Lung (tissue), 12 donors: Measurements from ENCODE around the gene SIN3B. TPM values are rescaled to one million over a fixed set of nuclear protein-coding genes. Genes with fewer than 3 reads are reported as not detected.

Experiments used
- ATAC-seq: fragments of 200-7000 bp; cut with Tn5 transposase; one replicate; pipeline ENCODE4 v1.9.1; 2020; ENCODE audit warnings: moderate number of reproducible peaks; ENCODE audit not compliant: insufficient read depth, low FRiP score
- DNase-seq, 3 donors: peaks; one replicate each; pipeline ENCODE4 v3.0.0-alpha.2; 2013 to 2017
- H3K27ac ChIP-seq, 2 donors: one replicate each; pipeline ENCODE4 v1.5.1; 2013; ENCODE audit warnings: mild to moderate bottlenecking in 2 of 2, moderate library complexity in 2 of 2, control low read depth in 1 of 2, inconsistent platforms in 1 of 2, low read depth in 1 of 2, low read length in 1 of 2
- H3K27me3 ChIP-seq, 3 donors: one replicate each; pipeline ENCODE4 v1.5.1; 2013; ENCODE audit warnings: low read length in 2 of 3; ENCODE audit not compliant: control insufficient read depth in 3 of 3, insufficient read depth in 3 of 3
- H3K36me3 ChIP-seq, 4 donors: one replicate each; pipeline ENCODE4 v1.5.1; 2013; ENCODE audit warnings: low read length in 4 of 4, mild to moderate bottlenecking in 1 of 4, moderate library complexity in 1 of 4; ENCODE audit not compliant: control insufficient read depth in 4 of 4, insufficient read depth in 4 of 4
- H3K4me1 ChIP-seq, 5 donors: one replicate each; pipeline ENCODE4 v1.5.1; 2013; ENCODE audit warnings: low read length in 5 of 5, mild to moderate bottlenecking in 2 of 5, moderate library complexity in 1 of 5; ENCODE audit not compliant: control insufficient read depth in 5 of 5, insufficient read depth in 5 of 5
- H3K4me3 ChIP-seq: one replicate; pipeline ENCODE4 v1.5.1; 2013; ENCODE audit warnings: mild to moderate bottlenecking, control low read depth, moderate library complexity
- H3K9ac ChIP-seq, 2 donors: one replicate each; pipeline ENCODE4 v1.5.1; 2013; ENCODE audit warnings: low read length in 2 of 2, control low read depth in 1 of 2; ENCODE audit not compliant: insufficient read depth in 1 of 2
- H3K9me3 ChIP-seq, 4 donors: one replicate each; pipeline ENCODE4 v1.5.1; 2013; ENCODE audit warnings: low read length in 3 of 4, mild to moderate bottlenecking in 1 of 4, moderate library complexity in 1 of 4; ENCODE audit not compliant: control insufficient read depth in 4 of 4, insufficient read depth in 3 of 4
- WGBS, 2 donors: extraction: QIAGEN DNeasy Blood & Tissue Kit; methylation state at CpG; one replicate each; pipeline ENCODE4 v1.1.7; 2013; 5-methylcytosine and 5-hydroxymethylcytosine counted together
- polyA plus RNA-seq, 2 donors: library from polyadenylated mRNA; stranded (reverse); fragments of 200-250 nt; gene quantifications; one replicate each; pipeline ENCODE4 v1.2.1, GENCODE V29; 2013
- total RNA-seq, 2 donors: library from RNA; depleted of rRNA in 1 of 2; stranded (reverse); fragments of >200 nt in 1 of 2; gene quantifications; one replicate each; pipeline ENCODE4 v1.2.1, GENCODE V29; 2014 to 2021
- TF ChIP-seq, protein P1 (sequence below): IDR thresholded peaks from 2 replicates; pipeline ENCODE4 v1.5.1; 2012; ENCODE audit warnings: mild to moderate bottlenecking; ENCODE audit errors: control extremely low read depth, extremely low read depth
- donor health status: control.
- donor health status: control.
- donor health status: Bipolar disorder and iron deficiency.
- donor health status: healthy.
- donor health status: DM: yes; HTN: yes; CAD: no.

The SIN3B gene
- total and polyA plus RNA-seq, 4 donors = 29.5 to 63.9 (median 54.5) TPM

GRCh38 chr19:16899566-16900075 is 70.4 kb downstream of the SIN3B start:
- DNase-seq = peak in 1 of 3 donors; percentile 12
- TF ChIP-seq, protein P1, sequence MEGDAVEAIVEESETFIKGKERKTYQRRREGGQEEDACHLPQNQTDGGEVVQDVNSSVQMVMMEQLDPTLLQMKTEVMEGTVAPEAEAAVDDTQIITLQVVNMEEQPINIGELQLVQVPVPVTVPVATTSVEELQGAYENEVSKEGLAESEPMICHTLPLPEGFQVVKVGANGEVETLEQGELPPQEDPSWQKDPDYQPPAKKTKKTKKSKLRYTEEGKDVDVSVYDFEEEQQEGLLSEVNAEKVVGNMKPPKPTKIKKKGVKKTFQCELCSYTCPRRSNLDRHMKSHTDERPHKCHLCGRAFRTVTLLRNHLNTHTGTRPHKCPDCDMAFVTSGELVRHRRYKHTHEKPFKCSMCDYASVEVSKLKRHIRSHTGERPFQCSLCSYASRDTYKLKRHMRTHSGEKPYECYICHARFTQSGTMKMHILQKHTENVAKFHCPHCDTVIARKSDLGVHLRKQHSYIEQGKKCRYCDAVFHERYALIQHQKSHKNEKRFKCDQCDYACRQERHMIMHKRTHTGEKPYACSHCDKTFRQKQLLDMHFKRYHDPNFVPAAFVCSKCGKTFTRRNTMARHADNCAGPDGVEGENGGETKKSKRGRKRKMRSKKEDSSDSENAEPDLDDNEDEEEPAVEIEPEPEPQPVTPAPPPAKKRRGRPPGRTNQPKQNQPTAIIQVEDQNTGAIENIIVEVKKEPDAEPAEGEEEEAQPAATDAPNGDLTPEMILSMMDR = peak; percentile 28

DNA sequence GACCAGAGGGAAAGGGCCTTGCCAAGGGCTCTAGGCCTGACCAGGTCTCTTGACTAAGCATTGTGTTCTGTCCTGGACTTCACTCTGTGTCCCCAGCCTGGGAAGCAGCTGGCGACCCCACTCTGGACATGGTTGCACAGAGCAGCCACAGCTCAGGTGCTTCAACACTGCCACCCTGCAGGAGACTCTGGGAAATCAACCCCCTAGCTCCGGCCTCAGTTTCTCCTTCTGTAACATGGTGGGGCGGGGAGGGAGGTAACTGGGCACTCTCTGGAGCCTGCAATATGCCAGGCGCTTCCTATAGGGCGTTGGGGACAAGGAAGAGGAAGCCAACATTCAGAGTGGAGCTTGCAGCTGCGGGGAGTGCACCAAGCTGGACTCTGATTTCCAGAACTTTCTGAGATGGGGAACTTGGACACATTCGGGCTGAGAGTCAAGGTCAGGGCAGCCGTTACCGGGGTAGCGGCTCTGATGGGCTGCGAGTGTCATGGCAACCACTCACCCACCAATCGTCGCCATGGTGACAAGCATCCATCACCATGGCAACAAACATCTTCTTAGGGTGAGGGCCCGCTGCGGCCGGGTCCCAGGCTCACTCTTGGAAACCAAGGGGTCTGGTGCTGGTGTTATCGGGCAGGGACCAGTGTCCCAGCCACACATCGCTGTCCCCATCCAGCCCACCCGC is 72.4 kb downstream of the SIN3B start:
- H3K27ac ChIP-seq = no peak overlapping the region
- DNase-seq (no peak), ATAC-seq (no peak)
- 91 to 92% methylated on average over 19 of the region's 19 CpGs for WGBS, 2 donors
- TF ChIP-seq, protein P1 = no peak
- no peak overlapping the region for H3K4me3 ChIP-seq
- no peaks in the 10 kb centered on the region for H3K4me1 ChIP-seq
- H3K9ac ChIP-seq = no peak overlapping the region
- no peaks in the 10 kb centered on the region for H3K27me3 ChIP-seq
- H3K9me3 ChIP-seq = peaks cover 0 to 3% (median 0%) of the 10 kb centered on the region in 4 donors
- H3K36me3 ChIP-seq = peaks cover 0 to 6% (median 1%) of the 10 kb centered on the region in 4 donors

More at GRCh38 chr19:16899566-16900075, 70.4 kb downstream of the SIN3B start:
- H3K27me3 ChIP-seq = no peaks in the 10 kb centered on the region
- no peak overlapping the region for H3K27ac ChIP-seq
- H3K4me3 ChIP-seq = no peak overlapping the region
- WGBS, 2 donors = 28 to 57% methylated on average over 7 of the region's 7 CpGs
- H3K4me1 ChIP-seq = no peaks in the 10 kb centered on the region
- H3K36me3 ChIP-seq = peaks cover 0 to 6% (median 1%) of the 10 kb centered on the region in 4 donors
- H3K9ac ChIP-seq = no peak overlapping the region
- ATAC-seq = no peak
- peaks cover 0 to under 1% (median 0%) of the 10 kb centered on the region in 4 donors for H3K9me3 ChIP-seq

DNA sequence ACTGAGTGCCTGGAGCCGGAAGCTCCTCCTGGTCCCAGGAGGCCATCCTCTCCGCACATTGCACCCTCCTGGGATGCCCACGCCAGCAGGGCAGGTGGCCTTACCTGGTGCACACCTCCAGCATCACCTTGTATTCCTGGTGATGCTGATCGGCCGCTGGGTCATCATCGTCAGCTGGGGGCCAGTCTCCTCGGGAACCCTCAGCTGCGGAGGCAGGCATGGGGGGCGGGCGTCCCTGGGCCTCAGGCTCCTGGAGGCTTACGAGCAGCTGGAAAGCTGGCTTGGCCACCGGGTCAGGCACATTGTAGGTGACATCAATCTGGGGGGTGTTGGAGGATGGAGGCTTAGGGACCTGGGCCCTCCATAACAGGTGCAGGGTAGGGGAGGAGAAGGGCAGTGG is 73.3 kb downstream of the SIN3B start:
- Histone ChIP-seq H3K4me1 (no peaks in the 10 kb centered on the region), H3K27me3 (no peaks in the 10 kb centered on the region), H3K4me3 (no peak overlapping the region), H3K36me3 (peaks cover 0 to 6% (median 1%) of the 10 kb centered on the region in 4 donors), H3K9ac (no peak overlapping the region), H3K27ac (no peak overlapping the region), H3K9me3 (peaks cover 0 to 3% (median 0%) of the 10 kb centered on the region in 4 donors)
- TF ChIP-seq, protein P1 = no peak
- WGBS, 2 donors = 97 to 99% methylated on average over 12 of the region's 12 CpGs
- no peak for ATAC-seq
- DNase-seq = no peak
